HEK293 (cell line): Measurements from ENCODE around the gene RSBN1L.

Source experiments
- ZBTB48 ChIP-seq: fragments of 450-650 bp; formaldehyde crosslinking; IDR thresholded peaks from 2 replicates; pipeline ENCODE4 v1.5.1; 2016; ENCODE audit warnings: missing biosample characterization, missing genetic modification characterization
- ZFHX2 ChIP-seq: fragments of 450-650 bp; formaldehyde crosslinking; conservative IDR thresholded peaks from 2 replicates; pipeline ENCODE4 v1.5.1; 2016; ENCODE audit warnings: missing biosample characterization, missing genetic modification characterization
- ZNF558 ChIP-seq: fragments of 450-650 bp; formaldehyde crosslinking; IDR thresholded peaks from 2 replicates; pipeline ENCODE4 v1.5.1; 2016; ENCODE audit warnings: missing biosample characterization, missing genetic modification characterization
- ZSCAN30 ChIP-seq: fragments of 450-650 bp; IDR thresholded peaks from 2 replicates; pipeline ENCODE4 v1.5.1; 2018; ENCODE audit warnings: missing biosample characterization, mild to moderate bottlenecking, missing genetic modification characterization, moderate library complexity
- TF ChIP-seq, protein P1 (sequence below): fragments of 450-650 bp; formaldehyde crosslinking; IDR thresholded peaks from 2 replicates; pipeline ENCODE4 v1.5.0; 2017; ENCODE audit warnings: missing biosample characterization, missing genetic modification characterization, borderline replicate concordance
- TF ChIP-seq, protein P2 (sequence below): fragments of 450-650 bp; formaldehyde crosslinking; IDR thresholded peaks from 2 replicates; pipeline ENCODE4 v1.5.1; 2016; ENCODE audit warnings: missing biosample characterization, missing genetic modification characterization
- TF ChIP-seq, protein P3 (sequence below): fragments of 450-650 bp; formaldehyde crosslinking; IDR thresholded peaks from 2 replicates; pipeline ENCODE4 v1.5.1; 2016; ENCODE audit warnings: missing biosample characterization, missing genetic modification characterization, borderline replicate concordance
- TF ChIP-seq, protein P4 (sequence below): fragments of 450-650 bp; formaldehyde crosslinking; IDR thresholded peaks from 2 replicates; pipeline ENCODE4 v1.5.1; 2017; ENCODE audit warnings: missing biosample characterization, missing genetic modification characterization
- TF ChIP-seq, protein P5 (sequence below): fragments of 450-650 bp; formaldehyde crosslinking; conservative IDR thresholded peaks from 2 replicates; pipeline ENCODE4 v1.5.1; 2016; ENCODE audit warnings: low read depth, missing biosample characterization, missing genetic modification characterization
- TF ChIP-seq, protein P6 (sequence below): fragments of 450-650 bp; formaldehyde crosslinking; IDR thresholded peaks from 2 replicates; pipeline ENCODE4 v1.5.1; 2016; ENCODE audit warnings: missing biosample characterization, missing genetic modification characterization

Gene RSBN1L

DNA sequence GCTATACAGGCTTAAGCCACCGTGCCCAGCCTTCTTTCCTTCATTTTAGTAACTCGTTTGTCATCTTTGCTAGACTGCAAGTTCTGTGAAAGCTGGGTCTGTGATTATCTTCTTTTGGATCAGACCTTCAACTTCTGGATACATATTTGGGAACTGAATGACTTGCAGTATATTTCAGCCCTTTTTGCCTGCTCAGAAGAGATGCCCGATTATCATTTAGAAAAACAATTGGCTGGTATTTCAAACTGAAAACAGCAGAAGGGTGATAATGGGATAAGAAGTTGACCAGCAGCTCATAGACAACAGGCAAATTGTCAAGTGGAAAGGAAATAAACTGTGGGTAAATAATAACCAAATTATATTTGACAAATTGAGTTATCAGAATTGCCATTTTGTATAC lies 14.6 kb downstream of the RSBN1L start (continued):
- TF ChIP-seq, protein P1, sequence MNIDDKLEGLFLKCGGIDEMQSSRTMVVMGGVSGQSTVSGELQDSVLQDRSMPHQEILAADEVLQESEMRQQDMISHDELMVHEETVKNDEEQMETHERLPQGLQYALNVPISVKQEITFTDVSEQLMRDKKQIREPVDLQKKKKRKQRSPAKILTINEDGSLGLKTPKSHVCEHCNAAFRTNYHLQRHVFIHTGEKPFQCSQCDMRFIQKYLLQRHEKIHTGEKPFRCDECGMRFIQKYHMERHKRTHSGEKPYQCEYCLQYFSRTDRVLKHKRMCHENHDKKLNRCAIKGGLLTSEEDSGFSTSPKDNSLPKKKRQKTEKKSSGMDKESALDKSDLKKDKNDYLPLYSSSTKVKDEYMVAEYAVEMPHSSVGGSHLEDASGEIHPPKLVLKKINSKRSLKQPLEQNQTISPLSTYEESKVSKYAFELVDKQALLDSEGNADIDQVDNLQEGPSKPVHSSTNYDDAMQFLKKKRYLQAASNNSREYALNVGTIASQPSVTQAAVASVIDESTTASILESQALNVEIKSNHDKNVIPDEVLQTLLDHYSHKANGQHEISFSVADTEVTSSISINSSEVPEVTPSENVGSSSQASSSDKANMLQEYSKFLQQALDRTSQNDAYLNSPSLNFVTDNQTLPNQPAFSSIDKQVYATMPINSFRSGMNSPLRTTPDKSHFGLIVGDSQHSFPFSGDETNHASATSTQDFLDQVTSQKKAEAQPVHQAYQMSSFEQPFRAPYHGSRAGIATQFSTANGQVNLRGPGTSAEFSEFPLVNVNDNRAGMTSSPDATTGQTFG (tag by site-specific recombination): no peak
- TF ChIP-seq ZNF558 (tag by site-specific recombination) (no peak), ZBTB48 (tag by site-specific recombination) (no peak), ZFHX2 (tag by site-specific recombination) (no peak), ZSCAN30 (tag by site-specific recombination) (no peak)
- TF ChIP-seq, protein P2, sequence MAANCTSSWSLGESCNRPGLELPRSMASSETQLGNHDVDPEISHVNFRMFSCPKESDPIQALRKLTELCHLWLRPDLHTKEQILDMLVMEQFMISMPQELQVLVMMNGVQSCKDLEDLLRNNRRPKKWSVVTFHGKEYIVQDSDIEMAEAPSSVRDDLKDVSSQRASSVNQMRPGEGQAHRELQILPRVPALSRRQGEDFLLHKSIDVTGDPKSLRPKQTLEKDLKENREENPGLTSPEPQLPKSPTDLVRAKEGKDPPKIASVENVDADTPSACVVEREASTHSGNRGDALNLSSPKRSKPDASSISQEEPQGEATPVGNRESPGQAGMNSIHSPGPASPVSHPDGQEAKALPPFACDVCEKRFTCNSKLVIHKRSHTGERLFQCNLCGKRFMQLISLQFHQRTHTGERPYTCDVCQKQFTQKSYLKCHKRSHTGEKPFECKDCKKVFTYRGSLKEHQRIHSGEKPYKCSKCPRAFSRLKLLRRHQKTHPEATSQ (tag by site-specific recombination): no peak
- TF ChIP-seq, protein P3, sequence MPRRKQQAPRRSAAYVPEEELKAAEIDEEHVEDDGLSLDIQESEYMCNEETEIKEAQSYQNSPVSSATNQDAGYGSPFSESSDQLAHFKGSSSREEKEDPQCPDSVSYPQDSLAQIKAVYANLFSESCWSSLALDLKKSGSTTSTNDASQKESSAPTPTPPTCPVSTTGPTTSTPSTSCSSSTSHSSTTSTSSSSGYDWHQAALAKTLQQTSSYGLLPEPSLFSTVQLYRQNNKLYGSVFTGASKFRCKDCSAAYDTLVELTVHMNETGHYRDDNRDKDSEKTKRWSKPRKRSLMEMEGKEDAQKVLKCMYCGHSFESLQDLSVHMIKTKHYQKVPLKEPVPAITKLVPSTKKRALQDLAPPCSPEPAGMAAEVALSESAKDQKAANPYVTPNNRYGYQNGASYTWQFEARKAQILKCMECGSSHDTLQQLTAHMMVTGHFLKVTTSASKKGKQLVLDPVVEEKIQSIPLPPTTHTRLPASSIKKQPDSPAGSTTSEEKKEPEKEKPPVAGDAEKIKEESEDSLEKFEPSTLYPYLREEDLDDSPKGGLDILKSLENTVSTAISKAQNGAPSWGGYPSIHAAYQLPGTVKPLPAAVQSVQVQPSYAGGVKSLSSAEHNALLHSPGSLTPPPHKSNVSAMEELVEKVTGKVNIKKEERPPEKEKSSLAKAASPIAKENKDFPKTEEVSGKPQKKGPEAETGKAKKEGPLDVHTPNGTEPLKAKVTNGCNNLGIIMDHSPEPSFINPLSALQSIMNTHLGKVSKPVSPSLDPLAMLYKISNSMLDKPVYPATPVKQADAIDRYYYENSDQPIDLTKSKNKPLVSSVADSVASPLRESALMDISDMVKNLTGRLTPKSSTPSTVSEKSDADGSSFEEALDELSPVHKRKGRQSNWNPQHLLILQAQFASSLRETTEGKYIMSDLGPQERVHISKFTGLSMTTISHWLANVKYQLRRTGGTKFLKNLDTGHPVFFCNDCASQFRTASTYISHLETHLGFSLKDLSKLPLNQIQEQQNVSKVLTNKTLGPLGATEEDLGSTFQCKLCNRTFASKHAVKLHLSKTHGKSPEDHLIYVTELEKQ (tag by site-specific recombination): no peak
- TF ChIP-seq, protein P4, sequence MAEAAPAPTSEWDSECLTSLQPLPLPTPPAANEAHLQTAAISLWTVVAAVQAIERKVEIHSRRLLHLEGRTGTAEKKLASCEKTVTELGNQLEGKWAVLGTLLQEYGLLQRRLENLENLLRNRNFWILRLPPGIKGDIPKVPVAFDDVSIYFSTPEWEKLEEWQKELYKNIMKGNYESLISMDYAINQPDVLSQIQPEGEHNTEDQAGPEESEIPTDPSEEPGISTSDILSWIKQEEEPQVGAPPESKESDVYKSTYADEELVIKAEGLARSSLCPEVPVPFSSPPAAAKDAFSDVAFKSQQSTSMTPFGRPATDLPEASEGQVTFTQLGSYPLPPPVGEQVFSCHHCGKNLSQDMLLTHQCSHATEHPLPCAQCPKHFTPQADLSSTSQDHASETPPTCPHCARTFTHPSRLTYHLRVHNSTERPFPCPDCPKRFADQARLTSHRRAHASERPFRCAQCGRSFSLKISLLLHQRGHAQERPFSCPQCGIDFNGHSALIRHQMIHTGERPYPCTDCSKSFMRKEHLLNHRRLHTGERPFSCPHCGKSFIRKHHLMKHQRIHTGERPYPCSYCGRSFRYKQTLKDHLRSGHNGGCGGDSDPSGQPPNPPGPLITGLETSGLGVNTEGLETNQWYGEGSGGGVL: no peak
- TF ChIP-seq, protein P5, sequence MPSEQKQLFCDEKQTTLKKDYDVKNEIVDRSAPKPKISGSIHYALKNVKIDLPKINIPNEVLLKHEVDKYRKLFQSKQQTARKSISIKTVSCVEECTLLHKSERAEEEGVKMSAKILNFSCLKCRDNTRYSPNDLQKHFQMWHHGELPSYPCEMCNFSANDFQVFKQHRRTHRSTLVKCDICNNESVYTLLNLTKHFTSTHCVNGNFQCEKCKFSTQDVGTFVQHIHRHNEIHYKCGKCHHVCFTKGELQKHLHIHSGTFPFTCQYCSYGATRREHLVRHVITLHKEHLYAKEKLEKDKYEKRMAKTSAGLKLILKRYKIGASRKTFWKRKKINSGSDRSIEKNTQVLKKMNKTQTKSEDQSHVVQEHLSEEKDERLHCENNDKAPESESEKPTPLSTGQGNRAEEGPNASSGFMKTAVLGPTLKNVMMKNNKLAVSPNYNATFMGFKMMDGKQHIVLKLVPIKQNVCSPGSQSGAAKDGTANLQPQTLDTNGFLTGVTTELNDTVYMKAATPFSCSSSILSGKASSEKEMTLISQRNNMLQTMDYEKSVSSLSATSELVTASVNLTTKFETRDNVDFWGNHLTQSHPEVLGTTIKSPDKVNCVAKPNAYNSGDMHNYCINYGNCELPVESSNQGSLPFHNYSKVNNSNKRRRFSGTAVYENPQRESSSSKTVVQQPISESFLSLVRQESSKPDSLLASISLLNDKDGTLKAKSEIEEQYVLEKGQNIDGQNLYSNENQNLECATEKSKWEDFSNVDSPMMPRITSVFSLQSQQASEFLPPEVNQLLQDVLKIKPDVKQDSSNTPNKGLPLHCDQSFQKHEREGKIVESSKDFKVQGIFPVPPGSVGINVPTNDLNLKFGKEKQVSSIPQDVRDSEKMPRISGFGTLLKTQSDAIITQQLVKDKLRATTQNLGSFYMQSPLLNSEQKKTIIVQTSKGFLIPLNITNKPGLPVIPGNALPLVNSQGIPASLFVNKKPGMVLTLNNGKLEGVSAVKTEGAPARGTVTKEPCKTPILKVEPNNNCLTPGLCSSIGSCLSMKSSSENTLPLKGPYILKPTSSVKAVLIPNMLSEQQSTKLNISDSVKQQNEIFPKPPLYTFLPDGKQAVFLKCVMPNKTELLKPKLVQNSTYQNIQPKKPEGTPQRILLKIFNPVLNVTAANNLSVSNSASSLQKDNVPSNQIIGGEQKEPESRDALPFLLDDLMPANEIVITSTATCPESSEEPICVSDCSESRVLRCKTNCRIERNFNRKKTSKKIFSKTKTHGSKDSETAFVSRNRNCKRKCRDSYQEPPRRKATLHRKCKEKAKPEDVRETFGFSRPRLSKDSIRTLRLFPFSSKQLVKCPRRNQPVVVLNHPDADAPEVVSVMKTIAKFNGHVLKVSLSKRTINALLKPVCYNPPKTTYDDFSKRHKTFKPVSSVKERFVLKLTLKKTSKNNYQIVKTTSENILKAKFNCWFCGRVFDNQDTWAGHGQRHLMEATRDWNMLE: no peak
- TF ChIP-seq, protein P6, sequence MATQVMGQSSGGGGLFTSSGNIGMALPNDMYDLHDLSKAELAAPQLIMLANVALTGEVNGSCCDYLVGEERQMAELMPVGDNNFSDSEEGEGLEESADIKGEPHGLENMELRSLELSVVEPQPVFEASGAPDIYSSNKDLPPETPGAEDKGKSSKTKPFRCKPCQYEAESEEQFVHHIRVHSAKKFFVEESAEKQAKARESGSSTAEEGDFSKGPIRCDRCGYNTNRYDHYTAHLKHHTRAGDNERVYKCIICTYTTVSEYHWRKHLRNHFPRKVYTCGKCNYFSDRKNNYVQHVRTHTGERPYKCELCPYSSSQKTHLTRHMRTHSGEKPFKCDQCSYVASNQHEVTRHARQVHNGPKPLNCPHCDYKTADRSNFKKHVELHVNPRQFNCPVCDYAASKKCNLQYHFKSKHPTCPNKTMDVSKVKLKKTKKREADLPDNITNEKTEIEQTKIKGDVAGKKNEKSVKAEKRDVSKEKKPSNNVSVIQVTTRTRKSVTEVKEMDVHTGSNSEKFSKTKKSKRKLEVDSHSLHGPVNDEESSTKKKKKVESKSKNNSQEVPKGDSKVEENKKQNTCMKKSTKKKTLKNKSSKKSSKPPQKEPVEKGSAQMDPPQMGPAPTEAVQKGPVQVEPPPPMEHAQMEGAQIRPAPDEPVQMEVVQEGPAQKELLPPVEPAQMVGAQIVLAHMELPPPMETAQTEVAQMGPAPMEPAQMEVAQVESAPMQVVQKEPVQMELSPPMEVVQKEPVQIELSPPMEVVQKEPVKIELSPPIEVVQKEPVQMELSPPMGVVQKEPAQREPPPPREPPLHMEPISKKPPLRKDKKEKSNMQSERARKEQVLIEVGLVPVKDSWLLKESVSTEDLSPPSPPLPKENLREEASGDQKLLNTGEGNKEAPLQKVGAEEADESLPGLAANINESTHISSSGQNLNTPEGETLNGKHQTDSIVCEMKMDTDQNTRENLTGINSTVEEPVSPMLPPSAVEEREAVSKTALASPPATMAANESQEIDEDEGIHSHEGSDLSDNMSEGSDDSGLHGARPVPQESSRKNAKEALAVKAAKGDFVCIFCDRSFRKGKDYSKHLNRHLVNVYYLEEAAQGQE (tag by site-specific recombination): no peak
